Prostate gland (tissue), 2 donors: ENCODE results near the gene CBX2. TPM values are rescaled to one million over a fixed set of nuclear protein-coding genes. Genes with fewer than 3 reads are reported as not detected.

Experiments
- DNase-seq: peaks from one replicate; pipeline ENCODE4 v3.0.0-alpha.2; 2019; ENCODE audit warnings: low spot score
- H3K27ac ChIP-seq, 2 donors: fragments of 200-600 bp; sonication (generic); 2 replicates each; pipeline ENCODE4 v1.5.1; 2017 to 2019
- H3K27me3 ChIP-seq: fragments of 200-600 bp; sonication (generic); replicated peaks from 2 replicates; pipeline ENCODE4 v1.5.1; 2019; ENCODE audit not compliant: insufficient read depth
- H3K36me3 ChIP-seq, 2 donors: fragments of 200-600 bp; sonication (generic); 1 replicate in 1 of 2; 2 replicates in 1 of 2; pipeline versions ENCODE4 v1.5.1 to v1.8.1; 2017 to 2019
- H3K4me1 ChIP-seq: fragments of 200-600 bp; sonication (generic); replicated peaks from 2 replicates; pipeline ENCODE4 v1.5.1; 2019
- H3K4me3 ChIP-seq, 2 donors: fragments of 200-600 bp; sonication (generic); 2 replicates each; pipeline ENCODE4 v1.5.1; 2017 to 2019
- H3K9me3 ChIP-seq: fragments of 200-600 bp; sonication (generic); 2 replicates; pipeline ENCODE4 v1.5.1; 2017
- POLR2A ChIP-seq: fragments of 450-650 bp; IDR thresholded peaks from one replicate; pipeline ENCODE4 v1.6.1; 2016; ENCODE audit warnings: antibody characterized with exemption, mild to moderate bottlenecking
- POLR2AphosphoS5 ChIP-seq: sonication (generic); formaldehyde crosslinking; IDR thresholded peaks from one replicate; pipeline ENCODE4 v1.6.1; 2017; ENCODE audit warnings: antibody characterized with exemption
- WGBS: methylation state at CpG from one replicate; pipeline ENCODE4 v1.1.5; 2018; 5-methylcytosine and 5-hydroxymethylcytosine counted together
- intact Hi-C: fragments of 100-400 bp; cut with DNase I; formaldehyde crosslinking; loops from one replicate; pipeline ENCODE4 v1.14.2; 2022
- total RNA-seq, 2 donors: library from RNA; depleted of rRNA; stranded (reverse); fragments of >200 nt; gene quantifications; one replicate each; pipeline ENCODE4 v1.1.0, GENCODE V29; 2016
- TF ChIP-seq, protein P1 (sequence below), 4 experiments: fragments of 200-600 bp in 2 of 4; fragments of 450-650 bp in 2 of 4; sonication (generic) in 2 of 4; IDR thresholded peaks; 1 replicate in 3 of 4; 2 replicates in 1 of 4; pipeline ENCODE4 v1.5.1; 2016 to 2019; ENCODE audit warnings: antibody characterized with exemption in 4 of 4, mild to moderate bottlenecking in 2 of 4, moderate library complexity in 2 of 4

Gene CBX2
- total RNA-seq, 2 donors from 2014 or later, result 2.0 to 17.0 TPM

DNA sequence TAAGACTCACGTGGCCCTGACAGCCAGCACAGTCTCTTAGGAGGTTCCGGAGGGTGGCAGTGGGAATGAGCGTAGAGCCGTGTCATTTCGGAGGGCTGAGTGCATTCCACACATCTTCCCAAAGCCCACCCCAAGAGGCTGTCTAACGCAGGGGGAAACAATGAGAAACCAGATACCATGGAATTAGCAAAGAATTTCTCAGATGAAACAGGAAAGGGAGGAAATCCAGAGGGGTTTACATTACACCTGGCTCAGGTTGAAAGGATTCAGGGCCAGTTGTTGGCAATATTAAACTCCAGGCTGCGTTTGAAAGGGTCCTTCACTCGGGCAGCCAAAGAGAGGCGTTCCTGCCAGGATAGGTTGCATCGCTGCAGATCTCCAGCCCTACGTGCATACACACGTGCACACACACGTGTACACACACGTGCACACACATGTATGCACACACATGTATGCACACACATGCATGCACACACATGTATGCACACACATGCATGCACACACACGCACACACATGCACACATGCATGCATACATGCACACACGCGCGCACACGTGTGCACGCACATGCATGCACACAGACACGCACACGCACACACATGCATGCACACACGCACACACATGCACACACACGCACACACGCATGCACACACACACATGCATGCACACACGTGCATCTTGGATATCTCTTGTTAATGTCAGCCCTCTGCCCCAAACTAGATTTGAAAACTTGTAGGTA lies 49.1 kb downstream of the CBX2 start:
- no peak for DNase-seq
- Histone ChIP-seq H3K4me3 (no peak overlapping the region), H3K4me1 (peaks cover 28% of the 10 kb centered on the region), H3K27me3 (no peaks in the 10 kb centered on the region), H3K36me3 (no peaks in the 10 kb centered on the region), H3K9me3 (no peaks in the 10 kb centered on the region), H3K27ac (no peak overlapping the region)
- 54% methylated on average over 26 of the region's 26 CpGs for WGBS
- no peak for TF ChIP-seq POLR2A
- TF ChIP-seq POLR2AphosphoS5, result no peak
- TF ChIP-seq, protein P1, sequence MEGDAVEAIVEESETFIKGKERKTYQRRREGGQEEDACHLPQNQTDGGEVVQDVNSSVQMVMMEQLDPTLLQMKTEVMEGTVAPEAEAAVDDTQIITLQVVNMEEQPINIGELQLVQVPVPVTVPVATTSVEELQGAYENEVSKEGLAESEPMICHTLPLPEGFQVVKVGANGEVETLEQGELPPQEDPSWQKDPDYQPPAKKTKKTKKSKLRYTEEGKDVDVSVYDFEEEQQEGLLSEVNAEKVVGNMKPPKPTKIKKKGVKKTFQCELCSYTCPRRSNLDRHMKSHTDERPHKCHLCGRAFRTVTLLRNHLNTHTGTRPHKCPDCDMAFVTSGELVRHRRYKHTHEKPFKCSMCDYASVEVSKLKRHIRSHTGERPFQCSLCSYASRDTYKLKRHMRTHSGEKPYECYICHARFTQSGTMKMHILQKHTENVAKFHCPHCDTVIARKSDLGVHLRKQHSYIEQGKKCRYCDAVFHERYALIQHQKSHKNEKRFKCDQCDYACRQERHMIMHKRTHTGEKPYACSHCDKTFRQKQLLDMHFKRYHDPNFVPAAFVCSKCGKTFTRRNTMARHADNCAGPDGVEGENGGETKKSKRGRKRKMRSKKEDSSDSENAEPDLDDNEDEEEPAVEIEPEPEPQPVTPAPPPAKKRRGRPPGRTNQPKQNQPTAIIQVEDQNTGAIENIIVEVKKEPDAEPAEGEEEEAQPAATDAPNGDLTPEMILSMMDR (IDR thresholded peaks at IDR 0.05), result no peak
- intact Hi-C loops, result no loop called here

DNA sequence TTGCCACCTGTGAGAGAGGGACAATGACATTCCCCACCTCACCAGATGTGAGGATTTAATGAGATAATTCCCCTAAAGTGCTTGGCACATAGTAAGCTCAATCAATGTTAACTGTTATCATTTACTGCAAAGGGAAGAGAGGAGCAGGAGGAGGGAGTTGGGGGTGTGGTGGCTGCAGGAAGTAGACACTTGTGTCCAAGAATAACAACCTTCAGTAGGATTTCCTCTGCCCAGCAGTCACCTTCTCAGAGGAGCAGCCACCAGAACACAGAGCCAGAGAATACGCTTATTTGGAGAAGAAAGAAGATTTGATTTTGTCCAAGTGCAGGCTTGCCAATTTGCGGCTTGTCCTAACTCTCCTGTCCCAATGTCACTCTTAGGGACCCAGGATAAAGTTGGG lies 51.1 kb downstream of the CBX2 start:
- H3K9me3 ChIP-seq, result no peaks in the 10 kb centered on the region
- WGBS, result 62% methylated on average over 2 of the region's 2 CpGs
- H3K27ac ChIP-seq, result peak overlapping the region; percentile 68 to 84
- no peak for DNase-seq
- no peaks in the 10 kb centered on the region for H3K27me3 ChIP-seq
- peaks cover 0 to 3% of the 10 kb centered on the region in 2 donors for H3K36me3 ChIP-seq
- H3K4me1 ChIP-seq, result peaks cover 38% of the 10 kb centered on the region
- no peak overlapping the region for H3K4me3 ChIP-seq
- TF ChIP-seq, protein P1 (IDR thresholded peaks at IDR 0.05), result no peak
- no peak for TF ChIP-seq POLR2A
- no peak for TF ChIP-seq POLR2AphosphoS5
- intact Hi-C loops, result no loop called here

GRCh38 chr17:79829457-79829856 lies 51.5 kb downstream of the CBX2 start:
- intact Hi-C loops, result no loop called here
- no peak for DNase-seq
- Histone ChIP-seq H3K9me3 (no peaks in the 10 kb centered on the region), H3K4me3 (no peak overlapping the region), H3K27ac (peak overlapping the region; percentile 68 to 84), H3K4me1 (peaks cover 38% of the 10 kb centered on the region), H3K36me3 (peaks cover 0 to 4% of the 10 kb centered on the region in 2 donors), H3K27me3 (no peaks in the 10 kb centered on the region)
- 48% methylated on average over 2 of the region's 2 CpGs for WGBS
- TF ChIP-seq, protein P1 (IDR thresholded peaks at IDR 0.05), result no peak
- peak; percentile 79 for TF ChIP-seq POLR2AphosphoS5

DNA sequence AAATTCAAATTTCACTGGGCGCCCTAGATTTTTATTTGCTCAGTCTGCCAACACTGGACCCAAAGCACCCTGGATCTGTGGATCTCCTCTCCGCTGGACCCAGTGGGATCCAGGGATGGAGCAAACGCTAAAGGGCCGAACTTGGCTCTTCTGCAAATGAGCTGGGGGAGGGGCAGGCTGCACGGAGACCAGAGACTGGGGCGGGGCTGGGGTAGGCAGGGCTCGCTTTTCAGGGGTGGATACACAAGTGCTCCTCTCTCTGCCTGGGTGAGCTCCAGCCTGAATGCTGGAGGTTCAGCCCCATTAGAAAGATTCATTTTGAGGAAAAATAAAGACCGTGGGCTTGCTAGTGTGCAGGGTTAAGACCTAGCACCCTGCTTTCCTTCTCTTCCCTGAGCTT lies 52.4 kb downstream of the CBX2 start:
- no peak for DNase-seq
- Histone ChIP-seq H3K4me3 (no peak overlapping the region), H3K9me3 (no peaks in the 10 kb centered on the region), H3K27ac (peak overlapping the region in 1 of 2 donors; percentile 88), H3K4me1 (peaks cover 38% of the 10 kb centered on the region), H3K36me3 (peaks cover 0 to 10% of the 10 kb centered on the region in 2 donors), H3K27me3 (no peaks in the 10 kb centered on the region)
- WGBS, result 80% methylated on average over 8 of the region's 8 CpGs
- no peak for TF ChIP-seq POLR2AphosphoS5
- TF ChIP-seq, protein P1 (IDR thresholded peaks at IDR 0.05), result no peak
- no peak for TF ChIP-seq POLR2A
- intact Hi-C loops, result no loop called here

DNA sequence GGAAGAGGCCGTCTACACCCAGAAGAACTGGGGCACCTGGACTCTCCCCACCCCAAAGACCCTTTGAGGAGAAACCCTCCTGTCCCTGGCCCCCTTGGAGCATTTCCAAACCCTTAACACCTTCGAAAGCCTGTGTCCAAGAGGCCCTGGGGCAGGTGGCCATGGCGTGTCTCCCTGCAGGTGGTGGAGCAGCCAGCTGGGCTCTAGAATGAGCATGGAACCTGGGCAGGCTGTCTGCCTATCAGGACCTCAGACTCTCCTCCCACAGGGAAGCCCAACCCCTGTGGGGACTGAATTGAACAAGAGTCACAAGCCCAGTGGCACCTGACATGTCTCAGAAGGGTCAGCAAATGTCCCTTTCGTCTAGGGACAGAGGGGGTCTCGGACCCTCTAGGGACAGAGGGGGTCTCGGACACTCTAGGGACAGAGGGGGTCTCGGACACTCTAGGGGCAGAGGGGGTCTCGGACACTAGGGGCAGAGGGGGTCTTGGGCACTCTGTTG lies 52.9 kb downstream of the CBX2 start:
- Histone ChIP-seq H3K27ac (peak overlapping the region; percentile 80 to 88), H3K36me3 (peaks cover 0 to 10% of the 10 kb centered on the region in 2 donors), H3K27me3 (no peaks in the 10 kb centered on the region), H3K9me3 (no peaks in the 10 kb centered on the region), H3K4me3 (no peak overlapping the region), H3K4me1 (peaks cover 38% of the 10 kb centered on the region)
- DNase-seq, result no peak
- WGBS, result 100% methylated on average over 8 of the region's 8 CpGs
- TF ChIP-seq POLR2A (no peak), POLR2AphosphoS5 (no peak)
- TF ChIP-seq, protein P1 (IDR thresholded peaks at IDR 0.05), result no peak
- intact Hi-C loops, result no loop called here
